ENCODE measurements around the gene HIPK3.
A peak's percentile ranks its signal among the peaks of the same experiment; 100 is the strongest.
"Not testable (repeated sequence)": the region's sequence is repeated elsewhere in the genome, so short reads cannot be mapped to it uniquely, and the experiment has no call there.

The HIPK3 gene

GRCh38 chr11:33360642-33361041 is 103.5 kb downstream of the HIPK3 start:
- no peak for DNase-seq (ENCODE audit: low spot score)

- DNase-seq (ENCODE audit: low spot score): peak; percentile 60
Measured at GRCh38 chr11:33362051-33362910, 105.1 kb downstream of the HIPK3 start.

GRCh38 chr11:33366918-33367317 is 109.7 kb downstream of the HIPK3 start:
- DNase-seq (ENCODE audit: low spot score): no peak

GRCh38 chr11:33368475-33368874 is 111.3 kb downstream of the HIPK3 start:
- not testable (repeated sequence) for DNase-seq (ENCODE audit: low spot score)

- DNase-seq (ENCODE audit: low spot score): no peak
Measured at GRCh38 chr11:33368931-33369330, 111.8 kb downstream of the HIPK3 start.

GRCh38 chr11:33373636-33374035 is 116.5 kb downstream of the HIPK3 start:
- no peak for DNase-seq (ENCODE audit: low spot score)

GRCh38 chr11:33375236-33375635 is 118.1 kb downstream of the HIPK3 start:
- DNase-seq (ENCODE audit: low spot score): no peak

GRCh38 chr11:33375688-33376311 is 118.6 kb downstream of the HIPK3 start, which contains the start of gene KIAA1549L:
TSS of gene KIAA1549L (plus strand) at chr11:33376108.
- DNase-seq (ENCODE audit: low spot score): peak; percentile 19

GRCh38 chr11:33376331-33377310 is 119.4 kb downstream of the HIPK3 start:
- DNase-seq (ENCODE audit: low spot score): peak; percentile 26

GRCh38 chr11:33377412-33378370 is 120.5 kb downstream of the HIPK3 start:
- DNase-seq (ENCODE audit: low spot score): no peak

GRCh38 chr11:33379947-33380346 is 122.8 kb downstream of the HIPK3 start:
- no peak for DNase-seq (ENCODE audit: low spot score)

GRCh38 chr11:33383075-33383919 is 126.1 kb downstream of the HIPK3 start:
- no peak for DNase-seq (ENCODE audit: low spot score)

- DNase-seq (ENCODE audit: low spot score): no peak
Measured at GRCh38 chr11:33383920-33384209, 126.7 kb downstream of the HIPK3 start.

GRCh38 chr11:33384220-33384619 is 127.0 kb downstream of the HIPK3 start:
- no peak for DNase-seq (ENCODE audit: low spot score)

GRCh38 chr11:33387581-33387980 is 130.4 kb downstream of the HIPK3 start:
- no peak for DNase-seq (ENCODE audit: low spot score)

GRCh38 chr11:33387996-33388395 is 130.8 kb downstream of the HIPK3 start:
- DNase-seq (ENCODE audit: low spot score): no peak

- DNase-seq (ENCODE audit: low spot score): no peak
Measured at GRCh38 chr11:33388793-33389525, 131.8 kb downstream of the HIPK3 start.

GRCh38 chr11:33389635-33390034 is 132.5 kb downstream of the HIPK3 start:
- DNase-seq (ENCODE audit: low spot score): no peak

Measured in SW480 (cell line).